Caco-2 (cell line): ENCODE data around the gene SHC1. TPM values are rescaled to one million over a fixed set of nuclear protein-coding genes. Genes with fewer than 3 reads are reported as not detected.

Experiments used
- BruUV-seq: library from RNA; stranded (reverse); fragments of 400-500 nt; replicated peaks from 2 replicates; lab custom pipeline; 2021; lab: Mats Ljungman, UMichigan
- CTCF ChIA-PET: fragments of 300-600 bp; sonication (Branson Sonifier 250); formaldehyde crosslinking; loops from one replicate; lab custom pipeline; 2022; ENCODE audit warnings: antibody characterized with exemption; lab: Charles Lee
- POLR2A ChIA-PET: fragments of 300-600 bp; sonication (Branson Sonifier 250); formaldehyde crosslinking; loops from one replicate; lab custom pipeline; 2022; ENCODE audit warnings: antibody characterized with exemption; lab: Charles Lee
- DNase-seq, 2 experiments: peaks; one replicate each; pipeline versions ENCODE4 v3.0.0 to v3.0.0-alpha.2; 2020 to 2022
- H3K27me3 ChIP-seq: replicated peaks from 2 replicates; pipeline ENCODE4 v1.6.0; 2011; ENCODE audit warnings: low read length; ENCODE audit not compliant: control insufficient read depth, insufficient read depth
- H3K36me3 ChIP-seq: 2 replicates; pipeline ENCODE4 v1.5.1; 2011; ENCODE audit warnings: low read length; ENCODE audit not compliant: control insufficient read depth, insufficient read depth
- H3K4me1 ChIP-seq: fragments of 250-450 bp; sonication (Bioruptor Pico); 2 replicates; pipeline ENCODE4 v1.5.1; 2020; ENCODE audit warnings: mild to moderate bottlenecking
- H3K4me3 ChIP-seq: 2 replicates; pipeline ENCODE4 v1.5.1; 2011; ENCODE audit warnings: low read depth, mild to moderate bottlenecking, control low read depth, low read length
- H3K9me3 ChIP-seq: fragments of 250-450 bp; sonication (Bioruptor Pico); 2 replicates; pipeline ENCODE4 v1.5.1; 2020; ENCODE audit warnings: mild to moderate bottlenecking, moderate library complexity
- H3K27ac Mint-ChIP-seq: one replicate; pipeline ENCODE4 v1.8.0; 2022; ENCODE audit warnings: mixed read lengths; ENCODE audit not compliant: unreplicated experiment
- H3K27me3 Mint-ChIP-seq: one replicate; pipeline ENCODE4 v1.8.0; 2022; ENCODE audit warnings: mixed read lengths; ENCODE audit not compliant: insufficient read depth, unreplicated experiment
- H3K36me3 Mint-ChIP-seq: one replicate; pipeline ENCODE4 v1.8.0; 2022; ENCODE audit warnings: mild to moderate bottlenecking, mixed read lengths; ENCODE audit not compliant: insufficient read depth, unreplicated experiment
- H3K4me1 Mint-ChIP-seq: one replicate; pipeline ENCODE4 v1.8.0; 2022; ENCODE audit warnings: low read depth, mixed read lengths; ENCODE audit not compliant: unreplicated experiment
- H3K4me3 Mint-ChIP-seq: one replicate; pipeline ENCODE4 v1.8.0; 2022; ENCODE audit warnings: mild to moderate bottlenecking, moderate library complexity, mixed read lengths; ENCODE audit not compliant: unreplicated experiment
- H3K9me3 Mint-ChIP-seq: one replicate; pipeline ENCODE4 v1.8.0; 2022; ENCODE audit warnings: mixed read lengths; ENCODE audit not compliant: unreplicated experiment
- intact Hi-C: fragments of 100-400 bp; cut with micrococcal nuclease; formaldehyde crosslinking; loops from one replicate; pipeline ENCODE4 v1.10.0; 2022; ENCODE audit not compliant: unreplicated experiment
- total RNA-seq: library from RNA; stranded (reverse); gene quantifications from 2 replicates; pipeline ENCODE4 v1.2.3, GENCODE V29; 2022
- TF ChIP-seq, protein P1 (sequence below), 2 experiments: fragments of 200-600 bp in 1 of 2; IDR thresholded peaks; 1 replicate in 1 of 2; 2 replicates in 1 of 2; pipeline versions ENCODE4 v1.5.1 to v1.8.0; 2011 to 2022; ENCODE audit warnings: antibody characterized with exemption in 1 of 2, control low read depth in 1 of 2, inconsistent platforms in 1 of 2, low read depth in 1 of 2, low read length in 1 of 2, mild to moderate bottlenecking in 1 of 2, moderate library complexity in 1 of 2; ENCODE audit not compliant: insufficient read depth in 1 of 2, severe bottlenecking in 1 of 2, unreplicated experiment in 1 of 2

Gene SHC1
- total RNA-seq, 1 experiment from 2014 or later, result 59.6 TPM

DNA sequence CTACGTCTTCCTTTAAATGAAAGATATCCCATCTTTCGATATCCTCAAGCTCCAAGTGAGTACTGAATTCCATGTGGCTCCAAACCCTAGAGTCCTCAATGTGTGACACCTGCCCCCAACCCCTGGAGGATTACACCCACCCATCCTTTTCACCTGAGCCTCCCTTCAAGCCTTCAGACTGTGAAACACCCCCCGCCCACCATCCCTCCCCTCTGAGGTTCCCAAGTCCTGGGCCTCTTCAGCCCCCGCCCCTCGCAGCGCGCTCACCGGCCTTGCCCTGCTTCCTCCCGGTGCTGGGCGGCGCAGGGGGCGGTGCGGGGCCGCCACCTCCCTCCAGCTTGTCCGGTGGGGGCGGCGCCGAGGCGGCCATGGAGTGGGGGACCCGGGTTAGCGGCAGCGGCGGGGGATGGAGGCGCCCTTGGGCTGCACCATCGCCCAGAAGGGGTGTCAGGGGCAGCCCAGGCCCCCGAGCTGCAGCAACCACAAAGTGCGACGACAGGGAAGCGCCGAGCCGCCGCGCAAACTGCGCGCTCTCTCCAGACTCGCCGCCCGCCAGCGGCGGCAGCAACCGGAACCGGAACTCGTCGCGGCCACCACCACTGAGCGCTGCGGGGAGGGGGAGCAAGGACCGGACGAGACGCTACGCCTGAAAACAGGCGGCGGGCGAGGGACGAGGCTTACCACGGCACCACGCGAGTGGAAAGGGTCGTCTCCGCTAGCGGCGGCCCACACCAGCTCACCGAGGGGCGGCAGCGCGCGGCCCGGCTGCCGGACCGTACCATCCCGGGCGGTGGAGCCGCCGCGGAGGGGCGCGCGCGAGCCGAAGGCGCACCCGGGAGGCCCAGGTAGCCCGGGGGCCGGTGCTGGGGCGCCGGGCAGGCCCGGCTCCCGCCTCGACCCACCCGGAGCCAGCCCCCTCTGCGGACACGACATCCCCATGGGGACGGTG is 9.1 kb downstream of the SHC1 start, which contains the start of gene PYGO2:
TSS of gene PYGO2 (minus strand) at position 576 of the 949 bp plus-strand sequence. CDS start at position 370, 206 bp downstream.
- Mint-ChIP-seq H3K27me3 (no peaks in the 10 kb centered on the region), H3K27ac (peak within 1 kb of the TSS; percentile 81), H3K36me3 (peaks cover 58% of the 10 kb centered on the region), H3K9me3 (no peaks in the 10 kb centered on the region), H3K4me3 (peak within 1 kb of the TSS; percentile 88), H3K4me1 (peaks cover 18% of the 10 kb centered on the region)
- DNase-seq, result peak; percentile 87 to 90
- intact Hi-C loops, result loop anchor here (1.0 kb wide), 3 partner anchors 11 to 39 kb away; no protein-coding TSS in a partner anchor
- Histone ChIP-seq H3K4me3 (peak within 1 kb of the TSS; percentile 95), H3K27me3 (no peaks in the 10 kb centered on the region), H3K4me1 (peaks cover 14% of the 10 kb centered on the region), H3K9me3 (no peaks in the 10 kb centered on the region), H3K36me3 (peaks cover 4% of the 10 kb centered on the region)
- ChIA-PET POLR2A (interaction anchor here (0.5 to 2.1 kb wide), 13 partner anchors 9 to 741 kb away, joined by 3 to 20 read pairs (median 6); partner anchors contain the start of genes CKS1B, FLAD1, LENEP and PMVK), CTCF (interaction anchor here (0.6 to 1.6 kb wide), 11 partner anchors 9 to 124 kb away, joined by 3 to 17 read pairs (median 6); partner anchors contain the start of genes CKS1B and FLAD1)
- BruUV-seq, result no TSS peak
- TF ChIP-seq, protein P1, sequence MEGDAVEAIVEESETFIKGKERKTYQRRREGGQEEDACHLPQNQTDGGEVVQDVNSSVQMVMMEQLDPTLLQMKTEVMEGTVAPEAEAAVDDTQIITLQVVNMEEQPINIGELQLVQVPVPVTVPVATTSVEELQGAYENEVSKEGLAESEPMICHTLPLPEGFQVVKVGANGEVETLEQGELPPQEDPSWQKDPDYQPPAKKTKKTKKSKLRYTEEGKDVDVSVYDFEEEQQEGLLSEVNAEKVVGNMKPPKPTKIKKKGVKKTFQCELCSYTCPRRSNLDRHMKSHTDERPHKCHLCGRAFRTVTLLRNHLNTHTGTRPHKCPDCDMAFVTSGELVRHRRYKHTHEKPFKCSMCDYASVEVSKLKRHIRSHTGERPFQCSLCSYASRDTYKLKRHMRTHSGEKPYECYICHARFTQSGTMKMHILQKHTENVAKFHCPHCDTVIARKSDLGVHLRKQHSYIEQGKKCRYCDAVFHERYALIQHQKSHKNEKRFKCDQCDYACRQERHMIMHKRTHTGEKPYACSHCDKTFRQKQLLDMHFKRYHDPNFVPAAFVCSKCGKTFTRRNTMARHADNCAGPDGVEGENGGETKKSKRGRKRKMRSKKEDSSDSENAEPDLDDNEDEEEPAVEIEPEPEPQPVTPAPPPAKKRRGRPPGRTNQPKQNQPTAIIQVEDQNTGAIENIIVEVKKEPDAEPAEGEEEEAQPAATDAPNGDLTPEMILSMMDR (IDR thresholded peaks at IDR 0.05; ENCODE audit: insufficient read depth in 1 of 2, low read depth in 1 of 2, low read length in 1 of 2, severe bottlenecking in 1 of 2, unreplicated experiment in 1 of 2), result peak; percentile 23 to 55

DNA sequence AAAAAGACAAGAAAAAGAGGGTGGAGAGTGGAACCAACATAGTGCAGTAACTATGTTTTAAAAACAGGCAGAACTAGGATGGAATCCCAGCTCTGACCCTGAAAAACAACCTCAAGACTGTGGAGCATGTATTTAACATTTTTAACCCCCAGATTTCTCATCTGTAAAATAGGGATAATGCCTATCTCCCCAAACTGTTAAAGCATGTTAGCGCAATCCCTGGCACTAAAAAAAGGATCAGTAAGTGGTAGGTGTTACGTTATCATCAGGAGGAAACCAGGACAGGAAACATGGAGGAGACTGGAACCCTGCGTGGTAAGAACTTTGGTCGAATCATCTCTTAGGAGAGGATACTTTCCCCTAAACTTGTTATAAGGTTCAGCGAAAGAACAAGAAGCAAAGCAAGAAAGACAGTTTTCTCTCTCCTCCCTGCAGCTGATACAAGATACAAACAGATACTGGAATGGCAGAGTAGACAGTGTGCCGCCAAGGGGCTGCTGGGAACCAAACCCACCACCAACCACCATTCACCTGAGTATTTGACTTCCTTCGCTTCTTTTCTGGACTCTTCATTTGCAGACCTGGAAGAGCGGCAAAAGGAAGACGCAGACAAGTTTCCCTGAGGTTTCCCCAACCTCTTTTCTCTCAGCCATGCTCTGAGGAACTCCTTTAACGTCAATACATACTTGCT is 10.0 kb downstream of the SHC1 start:
- TSS peak; percentile 47 for BruUV-seq
- intact Hi-C loops, result loop anchor here (1.0 kb wide), 3 partner anchors 12 to 40 kb away; no protein-coding TSS in a partner anchor
- TF ChIP-seq, protein P1 (IDR thresholded peaks at IDR 0.05; ENCODE audit: insufficient read depth in 1 of 2, low read depth in 1 of 2, low read length in 1 of 2, severe bottlenecking in 1 of 2, unreplicated experiment in 1 of 2), result no peak
- Histone ChIP-seq H3K4me3 (peak overlapping the region; percentile 95), H3K36me3 (peaks cover 4% of the 10 kb centered on the region), H3K4me1 (peaks cover 15% of the 10 kb centered on the region), H3K9me3 (no peaks in the 10 kb centered on the region), H3K27me3 (no peaks in the 10 kb centered on the region)
- Mint-ChIP-seq H3K4me1 (peaks cover 22% of the 10 kb centered on the region), H3K9me3 (no peaks in the 10 kb centered on the region), H3K27ac (peak overlapping the region; percentile 81), H3K27me3 (no peaks in the 10 kb centered on the region), H3K36me3 (peaks cover 63% of the 10 kb centered on the region), H3K4me3 (peak overlapping the region; percentile 88)
- no peak for DNase-seq
- CTCF ChIA-PET, result interaction anchor here (0.9 to 1.6 kb wide), 9 partner anchors 8 to 124 kb away, joined by 3 to 17 read pairs (median 7); partner anchors contain the start of genes CKS1B and FLAD1
- POLR2A ChIA-PET, result interaction anchor here (0.5 to 2.1 kb wide), 12 partner anchors 10 to 740 kb away, joined by 3 to 20 read pairs (median 6); partner anchors contain the start of genes CKS1B, FLAD1, LENEP and SHC1
